ENCODE data around the gene DNMT3A.

The DNMT3A gene

GRCh38 chr2:25324251-25324650, 17.5 kb downstream of the DNMT3A start:
- no peak for DNase-seq

- DNase-seq, result no peak
These were observed 18.0 kb downstream of the DNMT3A start for GRCh38 chr2:25323610-25324189.

- no peak for DNase-seq
These were observed 18.6 kb downstream of the DNMT3A start for GRCh38 chr2:25323042-25323514.

- no peak for DNase-seq
These were observed 19.4 kb downstream of the DNMT3A start for GRCh38 chr2:25322312-25322711.

- DNase-seq, result no peak
These were observed 21.6 kb downstream of the DNMT3A start for GRCh38 chr2:25320077-25320476.

GRCh38 chr2:25316101-25316500, 25.6 kb downstream of the DNMT3A start:
- no peak for DNase-seq

- no peak for DNase-seq
These were observed 26.4 kb downstream of the DNMT3A start for GRCh38 chr2:25315316-25315680.

- peak; percentile 80 to 90 for DNase-seq
These were observed 27.0 kb downstream of the DNMT3A start for GRCh38 chr2:25314514-25315315.

- DNase-seq, result no peak
These were observed 27.8 kb downstream of the DNMT3A start for GRCh38 chr2:25313711-25314513.

GRCh38 chr2:25312958-25313710, 28.6 kb downstream of the DNMT3A start:
- DNase-seq, result no peak

GRCh38 chr2:25311865-25312575, 29.7 kb downstream of the DNMT3A start:
- no peak for DNase-seq

- peak; percentile 14 to 81 for DNase-seq
These were observed 30.5 kb downstream of the DNMT3A start for GRCh38 chr2:25310965-25311864.

- no peak for DNase-seq
These were observed 31.1 kb downstream of the DNMT3A start for GRCh38 chr2:25310709-25310964.

- DNase-seq, result no peak
These were observed 32.3 kb downstream of the DNMT3A start for GRCh38 chr2:25309402-25309801.

- DNase-seq, result no peak
These were observed 33.1 kb downstream of the DNMT3A start for GRCh38 chr2:25308599-25308998.

- DNase-seq, result no peak
These were observed 33.7 kb downstream of the DNMT3A start for GRCh38 chr2:25307949-25308557.

- peak in 1 of 2 experiments; percentile 53 for DNase-seq
These were observed 34.9 kb downstream of the DNMT3A start for GRCh38 chr2:25306777-25307368.

- peak; percentile 82 to 95 for DNase-seq
These were observed 36.0 kb downstream of the DNMT3A start for GRCh38 chr2:25305775-25306174.

GRCh38 chr2:25304826-25305596, 36.7 kb downstream of the DNMT3A start:
- DNase-seq, result no peak

- DNase-seq, result no peak
These were observed 37.4 kb downstream of the DNMT3A start for GRCh38 chr2:25304321-25304720.

Measured in NCI-H446 (cell line).